Retina (tissue), 1 donor: ENCODE data around the gene ALPL.
A peak's percentile ranks its signal among the peaks of the same experiment; 100 is the strongest.
"Not testable (repeated sequence)": the region's sequence is repeated elsewhere in the genome, so short reads cannot be mapped to it uniquely, and the experiment has no call there.

Experiments
- DNase-seq: peaks from one replicate; pipeline ENCODE4 v3.0.0-alpha.2; 2016

ALPL gene

GRCh38 chr1:21508580-21509350 is 458 bp upstream of the ALPL start:
- peak; percentile 73 for DNase-seq

GRCh38 chr1:21510113-21510493 is 880 bp downstream of the ALPL start:
- DNase-seq, result no peak

GRCh38 chr1:21510885-21511578 is 1.8 kb downstream of the ALPL start:
- no peak for DNase-seq

- DNase-seq, result no peak
Measured at GRCh38 chr1:21511579-21512522, 2.6 kb downstream of the ALPL start.

GRCh38 chr1:21514245-21514644 is 5.0 kb downstream of the ALPL start:
- no peak for DNase-seq

GRCh38 chr1:21517161-21517589 is 8.0 kb downstream of the ALPL start:
- no peak for DNase-seq

- no peak for DNase-seq
Measured at GRCh38 chr1:21517660-21518480, 8.6 kb downstream of the ALPL start.

GRCh38 chr1:21518774-21519455 is 9.7 kb downstream of the ALPL start:
- DNase-seq, result no peak

- not testable (repeated sequence) for DNase-seq
Measured at GRCh38 chr1:21519486-21520070, 10.4 kb downstream of the ALPL start.

GRCh38 chr1:21520899-21521716 is 11.9 kb downstream of the ALPL start:
- DNase-seq, result no peak

- DNase-seq, result no peak
Measured at GRCh38 chr1:21521717-21522060, 12.5 kb downstream of the ALPL start.

- no peak for DNase-seq
Measured at GRCh38 chr1:21522525-21523038, 13.4 kb downstream of the ALPL start.

GRCh38 chr1:21523297-21523813 is 14.1 kb downstream of the ALPL start:
- DNase-seq, result no peak

GRCh38 chr1:21524220-21524619 is 15.0 kb downstream of the ALPL start:
- no peak for DNase-seq

GRCh38 chr1:21524686-21525339 is 15.6 kb downstream of the ALPL start:
- no peak for DNase-seq

GRCh38 chr1:21525340-21525717 is 16.1 kb downstream of the ALPL start:
- no peak for DNase-seq

- no peak for DNase-seq
Measured at GRCh38 chr1:21526441-21526840, 17.2 kb downstream of the ALPL start.

GRCh38 chr1:21530368-21531016 is 21.3 kb downstream of the ALPL start:
- no peak for DNase-seq

- DNase-seq, result no peak
Measured at GRCh38 chr1:21531241-21531640, 22.0 kb downstream of the ALPL start.
